HG02763 (cell line): ENCODE data around the gene RAB40C.

Source experiments
- ATAC-seq: cut with Tn5 transposase; IDR thresholded peaks from one replicate; pipeline ENCODE4 v1.9.1; 2021; ENCODE audit warnings: mild to moderate bottlenecking, moderate library complexity; ENCODE audit not compliant: unreplicated experiment

The RAB40C gene

DNA sequence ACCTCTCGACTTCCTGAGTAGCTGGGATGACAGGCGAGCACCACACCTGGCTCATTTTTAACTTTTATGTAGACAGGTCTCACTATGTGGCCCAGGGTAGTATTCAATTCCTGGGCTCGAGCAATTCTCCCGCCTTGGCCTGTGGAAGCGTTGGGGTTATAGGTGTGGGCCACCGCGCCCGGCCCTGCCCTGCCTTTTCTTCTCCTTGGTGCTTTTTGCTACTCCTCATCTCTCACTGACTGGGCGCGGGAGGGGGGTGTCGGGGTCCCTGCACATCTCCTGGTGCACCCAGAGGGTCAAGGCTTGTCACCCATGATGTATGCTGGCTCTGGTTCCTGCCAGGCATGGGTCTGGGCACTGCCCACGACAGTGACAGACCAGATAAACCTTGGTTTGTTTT is 54.7 kb downstream of the RAB40C start:
- ATAC-seq = no peak

DNA sequence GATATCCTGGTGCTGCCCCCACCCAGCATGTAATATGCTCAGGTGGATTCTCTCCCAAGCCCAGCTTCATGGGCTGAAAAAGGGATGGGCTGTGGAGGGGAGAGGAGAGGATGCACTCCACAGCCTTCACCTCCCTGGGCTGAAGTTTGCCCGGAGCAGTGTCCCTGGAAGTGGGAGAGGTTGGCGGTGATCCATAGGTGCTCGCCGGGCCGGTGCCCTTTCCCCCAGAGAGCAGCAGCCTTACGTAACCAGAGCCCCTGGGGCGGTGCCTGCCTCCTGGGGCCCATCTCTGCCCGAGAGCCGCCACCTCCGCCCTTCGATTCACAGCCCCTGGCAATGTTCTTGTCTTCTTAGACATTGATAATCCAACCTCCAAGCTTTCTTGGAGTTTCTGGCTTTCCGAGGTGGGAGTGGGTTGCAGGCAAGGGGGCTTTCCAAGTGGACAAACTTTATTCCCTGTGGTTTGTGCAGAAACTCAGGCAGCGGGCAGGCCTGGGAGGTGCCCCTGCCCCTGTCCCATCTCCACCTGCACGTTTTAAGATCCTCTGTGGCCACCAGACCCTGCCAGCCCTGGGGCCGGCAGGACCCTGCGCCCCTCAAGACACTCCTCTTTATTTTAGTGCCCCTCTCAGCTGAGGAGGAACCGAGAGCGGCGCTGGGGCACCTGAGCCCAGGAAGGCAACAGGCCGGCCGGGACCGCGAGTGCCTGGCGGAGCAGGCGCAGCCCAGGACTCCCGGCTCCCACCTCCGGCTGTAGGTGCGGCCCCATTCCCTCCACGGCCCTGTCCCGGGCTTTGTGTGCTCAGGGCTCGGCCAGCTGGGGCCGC is 56.2 kb downstream of the RAB40C start:
- no peak for ATAC-seq

DNA sequence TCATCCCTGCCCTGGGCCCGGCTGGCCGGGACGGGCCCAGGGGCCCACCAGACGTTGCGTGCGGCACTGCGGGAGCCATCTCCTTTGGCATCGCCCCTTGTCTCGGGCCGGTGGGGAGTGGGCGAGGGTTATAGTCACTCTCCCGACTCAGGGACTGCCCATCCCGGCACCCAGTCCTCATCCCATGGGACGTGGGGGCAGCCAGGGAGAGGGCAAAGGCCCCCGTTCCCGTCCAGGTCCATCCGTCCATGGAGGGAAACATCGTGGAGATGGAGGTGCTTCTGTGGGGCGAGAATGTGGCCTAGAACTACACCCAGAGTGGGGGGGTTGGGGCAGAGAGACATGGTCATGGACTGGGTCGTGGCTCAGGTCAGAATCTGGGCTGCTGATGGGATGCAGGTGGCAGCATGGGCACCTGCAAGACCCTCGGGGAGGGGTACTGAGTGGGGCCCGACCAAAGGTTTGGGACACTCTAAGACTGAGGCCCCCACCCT is 56.9 kb downstream of the RAB40C start:
- ATAC-seq = no peak

DNA sequence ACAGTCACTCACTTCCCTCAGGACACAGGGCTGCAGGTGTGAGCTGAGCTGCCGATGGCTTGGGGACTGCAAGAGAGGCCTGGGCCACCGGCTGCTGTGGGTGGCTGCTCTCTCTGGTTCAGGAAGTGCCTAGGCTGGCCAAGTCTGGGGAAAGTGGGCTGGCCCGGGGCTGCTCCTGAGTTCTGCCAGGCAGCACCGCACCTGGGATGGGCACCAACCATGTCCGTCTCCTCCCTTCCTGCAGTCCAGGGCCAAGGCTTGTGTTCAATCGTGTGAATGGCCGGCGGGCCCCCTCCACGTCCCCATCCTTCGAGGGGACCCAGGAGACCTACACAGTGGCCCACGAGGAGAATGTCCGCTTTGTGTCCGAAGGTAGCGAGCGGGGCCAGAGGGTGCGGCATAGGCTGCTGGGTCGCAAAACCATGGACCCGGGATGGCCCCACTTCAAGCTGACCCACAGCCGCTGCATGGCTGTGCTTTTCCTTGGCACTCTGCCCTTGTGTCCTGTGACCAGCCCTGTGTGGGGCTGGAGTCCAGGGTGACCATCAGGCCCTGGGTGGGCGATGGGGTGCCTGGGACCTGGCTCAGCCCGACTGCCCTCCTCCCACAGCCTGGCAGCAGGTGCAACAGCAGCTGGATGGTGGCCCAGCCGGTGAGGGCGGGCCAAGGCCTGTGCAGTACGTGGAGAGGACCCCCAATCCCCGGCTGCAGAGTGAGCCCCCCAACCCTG is 57.5 kb downstream of the RAB40C start:
- ATAC-seq = no peak

DNA sequence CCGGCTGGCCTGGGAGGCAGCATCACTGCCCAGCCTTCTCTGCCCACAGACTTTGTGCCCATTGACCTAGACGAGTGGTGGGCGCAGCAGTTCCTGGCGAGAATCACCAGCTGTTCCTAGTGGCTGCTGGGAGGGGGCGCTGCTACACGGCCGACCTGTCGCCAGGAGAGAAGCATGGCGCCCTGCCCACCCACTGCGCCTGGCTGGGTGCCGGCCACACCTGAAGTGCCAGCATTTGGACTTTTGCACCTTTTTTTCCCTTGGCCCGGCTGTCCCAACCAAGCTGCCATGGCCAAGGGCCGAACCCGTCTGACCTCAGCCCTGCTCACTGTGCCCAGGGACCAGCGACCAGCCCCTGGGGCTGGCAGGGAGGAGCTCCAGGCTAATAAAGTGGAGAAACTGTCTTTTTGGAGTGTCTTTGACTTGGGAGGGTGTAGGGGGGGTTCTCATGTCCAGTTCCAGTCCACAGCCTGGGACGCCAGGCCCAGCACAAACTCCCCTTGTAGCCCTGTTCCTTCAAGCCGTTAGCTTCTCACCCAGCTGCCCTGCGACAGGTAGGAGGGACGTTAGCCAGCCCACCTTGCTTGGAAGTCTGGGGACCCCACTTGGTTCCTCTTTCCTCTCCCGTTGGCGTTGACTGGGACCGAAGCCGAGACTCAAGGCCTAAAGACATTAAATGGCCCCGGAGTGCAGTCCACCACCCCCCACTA is 58.4 kb downstream of the RAB40C start:
- ATAC-seq = no peak

DNA sequence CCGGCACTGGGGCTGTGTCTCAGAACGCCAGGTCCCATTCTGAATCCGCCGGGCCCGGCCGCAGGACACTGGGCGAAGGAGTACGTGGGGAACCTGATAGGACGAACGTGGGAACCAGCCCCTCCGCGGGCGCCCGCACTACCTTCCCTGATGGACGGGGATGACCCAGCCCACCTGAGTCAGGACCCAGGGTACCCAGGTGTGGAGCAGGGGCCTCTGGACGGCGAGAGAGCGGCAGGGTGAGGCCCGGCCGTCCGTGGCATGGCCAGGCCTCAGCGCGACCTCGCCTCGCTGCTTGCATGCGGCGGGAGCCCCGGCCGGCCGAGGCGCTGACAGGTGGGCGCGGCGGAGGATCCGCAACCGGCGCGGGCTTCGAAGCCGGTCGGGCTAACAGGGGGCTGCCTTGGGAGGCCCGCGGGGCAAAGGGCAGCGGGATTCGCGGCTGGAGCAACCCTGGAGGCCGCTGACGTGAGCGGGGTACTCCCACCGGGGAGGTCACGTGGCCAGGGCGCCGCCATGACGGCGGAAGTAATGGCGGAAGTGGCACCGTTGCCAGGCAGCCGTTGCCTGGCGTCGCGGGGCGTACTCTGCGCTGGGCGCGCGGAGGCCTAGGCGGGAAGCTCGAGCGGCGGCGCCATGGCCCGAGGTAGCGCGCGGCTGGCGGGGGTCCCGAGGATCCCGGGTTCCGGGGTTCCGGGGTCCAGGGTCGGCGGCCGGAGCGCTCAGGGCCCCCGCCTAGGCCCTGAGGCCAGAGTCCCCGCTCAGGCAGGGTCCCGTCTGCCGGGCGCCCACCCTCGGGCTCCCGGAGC is 59.1 kb downstream of the RAB40C start, which contains the start of gene WDR90:
Gene WDR90, plus strand, starts transcription at position 585 of the 809 bp plus-strand sequence. Its CDS starts 52 bp downstream, at position 637.
- ATAC-seq = peak; percentile 76

DNA sequence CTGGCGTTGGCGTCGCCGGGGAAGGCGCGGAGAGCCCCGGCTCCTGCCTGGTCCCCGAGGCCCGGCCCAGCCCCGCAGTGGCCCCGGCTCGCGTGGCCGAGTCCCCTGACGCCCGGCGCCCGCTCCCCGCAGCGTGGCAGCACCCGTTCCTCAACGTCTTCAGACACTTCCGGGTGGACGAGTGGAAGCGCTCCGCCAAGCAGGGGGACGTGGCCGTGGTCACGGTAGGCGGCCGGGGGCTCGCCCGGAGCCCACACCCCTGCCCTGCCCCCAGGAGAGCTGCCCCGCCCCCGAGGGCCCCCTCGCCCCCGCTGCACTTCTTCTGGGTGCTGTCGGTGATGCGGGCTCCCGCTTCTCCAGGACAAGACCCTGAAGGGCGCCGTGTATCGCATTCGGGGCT is 59.8 kb downstream of the RAB40C start:
- ATAC-seq = peak; percentile 9

DNA sequence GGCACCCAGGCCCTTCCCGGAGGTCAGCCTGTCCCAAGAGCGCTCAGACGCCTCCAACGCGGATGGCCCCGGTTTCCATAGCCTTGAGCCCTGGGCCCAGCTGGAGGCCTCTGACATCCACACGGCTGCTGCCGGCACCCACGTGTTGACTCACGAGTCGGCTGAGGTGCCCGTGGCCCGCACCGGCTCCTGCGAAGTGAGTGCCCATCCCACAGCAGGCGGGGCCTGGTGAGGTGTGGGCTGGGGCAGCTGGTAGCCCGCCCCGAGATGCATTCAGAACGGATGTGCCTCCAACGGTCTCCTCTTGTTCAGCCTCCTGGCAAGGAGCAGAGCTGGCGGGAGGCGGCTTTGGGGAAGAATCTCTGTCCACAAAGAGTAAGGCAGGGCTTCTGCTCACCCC is 62.0 kb downstream of the RAB40C start:
- ATAC-seq = no peak

DNA sequence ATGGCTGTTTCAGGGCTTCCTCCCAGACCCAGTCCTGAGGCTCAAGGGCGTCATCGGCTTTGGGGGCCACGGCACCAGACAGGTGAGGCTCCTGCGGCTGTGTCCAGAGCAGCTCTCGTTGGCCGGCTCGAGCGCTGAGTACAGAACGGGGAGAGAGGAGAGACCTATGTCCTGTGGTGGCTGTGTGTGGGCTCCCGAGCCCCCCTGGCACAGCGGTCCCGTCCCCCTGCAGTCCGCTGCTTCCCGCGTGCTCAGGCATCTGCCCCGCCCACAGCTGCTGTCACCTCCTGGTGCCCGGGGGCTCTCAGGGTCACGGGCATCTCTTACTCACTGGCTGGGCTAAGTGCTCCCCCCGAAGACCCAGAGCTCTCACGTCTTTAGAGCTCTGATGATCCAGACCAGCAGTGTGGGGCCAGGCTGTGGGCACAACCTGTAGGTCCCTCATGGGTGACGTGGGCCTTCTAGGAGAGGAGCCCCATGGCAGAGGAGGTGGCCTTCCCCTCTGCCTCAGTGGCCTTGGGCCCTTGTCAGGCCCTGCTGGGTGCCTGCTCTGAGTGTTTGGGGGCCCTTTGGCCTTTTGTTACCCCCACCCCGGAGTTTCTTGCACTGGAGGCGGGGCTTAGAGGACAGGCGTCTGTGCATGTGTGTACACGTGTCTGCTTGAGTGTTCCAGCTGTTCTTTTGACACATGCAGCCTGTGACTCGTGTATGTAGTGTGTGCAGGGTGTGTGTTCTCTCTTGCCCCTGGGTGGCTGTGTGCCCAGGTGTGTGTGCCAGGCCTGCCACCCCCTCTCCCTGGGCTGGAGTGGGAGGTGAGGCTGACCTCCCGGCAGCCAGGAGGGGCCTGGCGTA is 62.8 kb downstream of the RAB40C start:
- no peak for ATAC-seq

DNA sequence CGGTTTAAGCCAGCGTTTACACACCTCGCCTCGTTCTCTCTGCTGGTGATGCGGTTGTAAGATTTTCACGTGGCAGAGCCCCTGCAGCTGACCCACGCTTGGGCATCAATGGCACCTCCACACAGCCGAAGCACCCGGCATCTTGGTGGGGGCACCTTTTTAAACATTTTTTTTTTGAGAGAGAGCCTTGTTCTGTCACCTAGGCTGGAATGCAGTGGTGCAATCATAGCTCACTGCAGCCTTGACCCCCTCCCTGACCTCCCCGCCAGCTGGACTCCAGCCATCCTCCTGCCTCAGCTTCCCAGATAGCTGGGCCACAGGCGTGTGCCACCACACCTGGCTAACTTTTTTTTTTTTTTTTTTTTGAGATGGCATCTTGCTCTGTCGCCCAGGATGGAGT is 64.2 kb downstream of the RAB40C start:
- ATAC-seq = no peak

DNA sequence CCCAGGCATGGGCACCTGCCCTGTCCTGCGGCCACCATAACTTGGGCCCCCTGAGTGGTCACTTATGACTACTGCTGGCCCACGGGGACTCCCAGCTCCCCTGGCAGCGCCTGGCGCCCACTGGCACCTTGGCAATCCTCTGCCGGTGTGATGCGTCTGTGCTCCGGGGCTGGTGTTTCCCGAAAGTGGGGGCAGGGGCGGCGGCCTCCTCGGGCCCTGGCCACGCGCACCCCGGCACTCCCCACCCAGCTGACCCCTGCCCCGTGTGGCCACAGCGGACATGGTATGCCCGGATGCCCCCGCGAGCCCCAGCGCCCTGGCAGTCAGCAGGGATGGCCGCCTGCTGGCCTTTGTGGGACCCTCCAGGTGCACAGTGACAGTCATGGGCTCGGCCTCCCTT is 67.6 kb downstream of the RAB40C start:
- ATAC-seq = no peak

DNA sequence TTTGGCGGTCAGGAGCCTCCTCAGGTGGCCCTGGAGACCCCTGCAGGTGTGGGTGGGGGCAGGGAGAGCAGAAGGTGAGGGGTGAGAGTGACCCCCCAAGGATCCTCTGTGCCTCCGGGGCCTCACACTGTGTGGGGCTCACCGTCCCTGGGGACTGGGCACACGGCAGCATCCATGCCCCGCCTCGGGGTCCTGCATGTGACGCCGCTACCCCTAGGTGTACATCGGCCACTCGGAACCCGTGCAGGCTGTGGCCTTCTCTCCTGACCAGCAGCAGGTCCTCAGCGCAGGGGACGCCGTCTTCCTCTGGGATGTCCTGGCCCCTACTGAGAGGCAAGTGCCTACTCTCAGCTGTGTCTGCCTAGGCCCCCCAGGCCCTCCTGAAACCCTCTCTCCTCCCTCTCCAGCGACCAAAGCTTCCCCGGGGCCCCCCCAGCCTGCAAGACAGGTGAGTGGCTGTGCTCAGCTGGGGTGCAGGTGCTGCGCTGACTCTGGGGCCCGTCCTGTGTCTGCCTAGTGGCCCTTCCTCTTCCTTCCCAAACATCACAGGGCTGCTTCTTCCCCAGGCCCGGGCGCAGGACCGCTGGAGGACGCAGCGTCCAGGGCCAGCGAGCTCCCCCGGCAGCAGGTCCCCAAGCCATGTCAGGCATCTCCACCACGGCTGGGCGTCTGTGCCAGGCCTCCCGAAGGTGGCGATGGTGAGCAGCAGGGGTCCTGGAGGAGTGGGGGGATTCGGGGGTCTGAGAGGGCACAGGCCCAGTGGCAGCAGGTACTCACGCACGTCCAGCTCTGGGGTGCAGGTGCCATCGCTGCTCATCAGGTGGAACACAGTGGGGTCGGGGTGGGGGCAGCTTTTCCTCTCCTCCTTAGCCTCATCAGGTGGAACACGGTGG is 69.1 kb downstream of the RAB40C start:
- no peak for ATAC-seq

DNA sequence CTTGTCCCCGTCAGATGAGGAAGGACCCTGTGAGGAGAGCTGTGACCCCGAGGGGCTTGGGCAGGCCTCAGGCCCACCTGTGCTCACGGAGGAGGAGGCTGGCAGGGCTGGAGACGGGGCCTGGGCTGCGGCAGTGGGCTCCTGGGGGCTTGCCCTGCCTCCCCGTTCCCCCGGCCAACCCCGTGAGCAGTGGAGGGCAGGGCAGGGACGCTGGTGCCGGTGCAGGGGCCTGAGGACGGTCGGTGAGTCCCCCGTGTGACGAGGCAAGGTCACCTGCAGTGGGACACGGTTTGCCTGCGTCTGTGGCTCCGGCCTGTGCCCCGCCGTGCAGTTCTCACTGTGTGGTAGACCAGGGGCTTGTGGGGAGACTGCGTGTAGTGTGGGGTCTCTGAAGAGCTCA is 69.8 kb downstream of the RAB40C start:
- no peak for ATAC-seq

DNA sequence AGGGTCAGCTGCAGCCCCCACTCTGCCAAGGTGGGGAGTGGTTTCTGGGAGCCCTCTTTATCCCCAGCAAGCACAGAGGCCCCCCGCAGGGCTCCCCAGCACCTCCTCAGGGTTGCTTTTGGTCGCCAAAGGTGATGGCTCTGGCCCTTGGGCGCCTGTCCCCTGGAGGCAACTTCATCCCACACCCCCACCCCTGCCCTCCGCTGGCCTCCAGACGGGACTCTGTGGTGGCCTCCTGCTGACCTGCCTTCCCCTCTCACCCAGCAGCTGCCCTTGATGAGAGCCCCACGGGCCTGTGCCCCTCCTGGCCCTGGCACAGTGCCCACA is 70.2 kb downstream of the RAB40C start:
- no peak for ATAC-seq

DNA sequence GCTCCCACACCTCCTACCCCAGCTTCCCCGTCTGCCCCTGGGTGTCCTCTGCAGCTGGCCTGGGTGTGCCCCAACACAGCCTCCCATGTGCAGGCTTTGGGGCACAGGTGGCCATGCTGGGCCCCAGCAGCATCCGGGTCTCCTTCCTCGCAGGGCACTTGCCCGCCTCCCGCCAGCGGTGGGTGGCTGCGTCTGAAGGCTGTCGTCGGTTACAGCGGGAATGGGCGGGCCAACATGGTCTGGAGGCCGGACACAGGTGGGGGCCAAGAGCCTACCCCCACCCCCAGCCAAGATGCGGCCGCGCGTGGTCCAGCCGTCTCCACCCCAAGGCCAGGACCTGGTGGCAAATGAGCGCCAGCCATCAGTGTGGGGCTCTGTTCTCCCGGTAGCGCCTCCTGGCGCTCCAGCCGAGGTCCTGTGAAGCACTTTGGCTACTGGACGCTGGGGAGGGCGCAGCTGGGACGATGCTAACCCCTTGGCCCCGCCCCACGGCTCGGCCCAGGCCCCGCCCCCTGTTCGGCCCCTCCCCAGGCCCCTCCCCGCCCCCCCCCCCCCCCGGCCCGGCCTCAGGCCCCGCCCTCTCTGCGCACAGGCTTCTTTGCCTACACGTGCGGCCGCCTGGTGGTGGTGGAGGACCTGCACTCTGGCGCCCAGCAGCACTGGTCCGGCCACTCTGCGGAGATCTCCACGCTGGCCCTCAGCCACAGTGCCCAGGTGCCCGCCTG is 70.8 kb downstream of the RAB40C start:
- ATAC-seq = peak; percentile 39

DNA sequence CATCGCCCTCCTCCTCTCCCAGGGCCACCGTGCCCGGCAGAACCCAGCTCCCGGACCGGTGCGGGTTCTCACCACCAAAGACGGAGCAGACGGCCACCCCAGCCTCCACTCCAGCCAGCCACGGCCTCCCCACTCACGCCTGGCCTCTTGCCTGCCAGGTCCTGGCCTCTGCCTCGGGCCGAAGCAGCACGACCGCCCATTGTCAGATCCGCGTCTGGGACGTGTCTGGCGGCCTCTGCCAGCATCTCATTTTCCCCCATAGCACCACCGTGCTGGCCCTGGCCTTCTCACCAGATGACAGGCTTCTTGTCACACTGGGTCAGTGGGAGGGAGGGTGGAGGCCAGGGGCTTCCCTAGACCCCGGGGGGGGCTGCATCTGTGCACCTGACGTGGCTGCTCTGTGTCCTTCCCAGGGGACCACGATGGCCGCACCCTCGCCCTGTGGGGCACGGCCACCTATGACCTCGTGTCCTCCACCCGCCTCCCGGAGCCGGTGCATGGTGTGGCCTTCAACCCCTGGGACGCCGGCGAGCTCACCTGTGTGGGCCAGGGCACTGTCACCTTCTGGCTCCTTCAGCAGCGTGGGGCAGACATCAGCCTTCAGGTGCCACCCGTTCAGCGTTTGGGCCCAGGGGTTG is 71.4 kb downstream of the RAB40C start:
- no peak for ATAC-seq

DNA sequence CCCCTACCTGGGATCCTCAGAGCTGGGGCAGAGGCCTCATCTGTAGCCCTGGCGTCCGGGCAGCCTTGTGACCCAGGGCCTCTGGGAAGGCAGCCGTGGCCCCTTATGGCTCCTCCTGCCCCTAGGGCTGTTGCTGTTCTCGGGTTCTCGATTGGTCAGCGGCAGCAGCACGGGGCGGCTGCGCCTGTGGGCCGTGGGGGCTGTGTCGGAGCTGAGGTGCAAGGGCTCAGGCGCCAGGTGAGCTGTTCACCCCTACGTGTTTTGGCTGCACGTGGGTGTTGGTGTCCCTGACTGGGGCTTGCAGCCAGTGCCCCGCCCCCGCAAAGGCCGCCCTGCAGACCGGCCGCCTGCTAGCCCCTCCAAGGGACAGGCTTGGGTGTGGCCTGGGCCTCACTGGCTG is 72.2 kb downstream of the RAB40C start:
- no peak for ATAC-seq

DNA sequence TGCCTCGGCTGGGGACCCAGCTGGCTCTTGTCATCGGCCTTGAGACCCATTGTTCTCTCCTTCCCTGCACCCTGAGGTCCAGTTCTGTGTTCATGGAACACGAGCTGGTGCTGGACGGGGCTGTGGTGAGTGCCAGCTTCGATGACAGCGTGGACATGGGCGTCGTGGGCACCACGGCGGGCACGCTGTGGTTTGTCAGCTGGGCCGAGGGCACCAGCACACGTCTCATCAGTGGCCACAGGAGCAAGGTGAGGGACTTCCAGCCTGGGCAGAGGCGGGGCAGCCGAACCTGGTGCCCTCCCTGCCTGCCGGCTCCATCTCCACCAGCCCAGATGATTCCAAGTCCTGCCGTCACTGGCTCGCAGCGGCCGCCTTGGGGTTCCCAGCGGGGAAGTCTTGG is 72.7 kb downstream of the RAB40C start:
- ATAC-seq = no peak
